Osteoblast (primary cell): ENCODE results near the gene C9. TPM values are rescaled to one million over a fixed set of nuclear protein-coding genes. Genes with fewer than 3 reads are reported as not detected.

Experiments used
- DNase-seq: peaks from one replicate; pipeline ENCODE4 v3.0.0; 2011; ENCODE audit warnings: low spot score, mixed read lengths; ENCODE audit not compliant: insufficient read length; ENCODE audit errors: missing footprints
- H2AFZ ChIP-seq: 2 replicates; pipeline ENCODE4 v1.6.0; 2011; ENCODE audit warnings: mild to moderate bottlenecking, low read length
- H3K27ac ChIP-seq: 2 replicates; pipeline ENCODE4 v1.5.1; 2011; ENCODE audit warnings: mild to moderate bottlenecking, low read depth, low read length, moderate library complexity
- H3K27me3 ChIP-seq: 2 replicates; pipeline ENCODE4 v1.6.0; 2012; ENCODE audit warnings: mild to moderate bottlenecking, control low read depth, inconsistent platforms, low read length, moderate library complexity; ENCODE audit not compliant: insufficient read depth
- H3K36me3 ChIP-seq: 2 replicates; pipeline ENCODE4 v1.5.1; 2011; ENCODE audit warnings: mild to moderate bottlenecking, low read length, control low read depth, moderate library complexity; ENCODE audit not compliant: insufficient read depth
- H3K4me1 ChIP-seq: 2 replicates; pipeline ENCODE4 v1.5.1; 2011; ENCODE audit warnings: mild to moderate bottlenecking, low read length, control low read depth, moderate library complexity; ENCODE audit not compliant: insufficient read depth
- H3K4me2 ChIP-seq: 2 replicates; pipeline ENCODE4 v1.6.0; 2011; ENCODE audit warnings: mild to moderate bottlenecking, low read length; ENCODE audit not compliant: insufficient read depth
- H3K4me3 ChIP-seq: fragments of 200-600 bp; sonication (generic); 3 replicates; pipeline ENCODE4 v1.5.1; 2012; ENCODE audit warnings: mild to moderate bottlenecking, low read length, inconsistent platforms; ENCODE audit not compliant: insufficient read depth
- H3K79me2 ChIP-seq: 2 replicates; pipeline ENCODE4 v1.6.0; 2012; ENCODE audit warnings: mild to moderate bottlenecking, low read length, control low read depth, inconsistent platforms; ENCODE audit not compliant: insufficient read depth
- H3K9me3 ChIP-seq: 2 replicates; pipeline ENCODE4 v1.5.1; 2011; ENCODE audit warnings: low read depth, low read length, control low read depth
- H4K20me1 ChIP-seq: 2 replicates; pipeline ENCODE4 v1.6.0; 2012; ENCODE audit warnings: mild to moderate bottlenecking, low read length, control low read depth; ENCODE audit not compliant: insufficient read depth
- CTCF ChIP-seq: IDR thresholded peaks from 2 replicates; pipeline ENCODE4 v1.5.1; 2011; ENCODE audit warnings: mild to moderate bottlenecking, low read depth, low read length, moderate library complexity; ENCODE audit errors: extremely low read depth
- total RNA-seq: library from RNA; depleted of rRNA; stranded (reverse); fragments of >200 nt; gene quantifications from 2 replicates; pipeline ENCODE4 v1.2.3, GENCODE V29; 2012

C9 gene
- total RNA-seq, 1 donor: 0.36 TPM

- Histone ChIP-seq H3K9me3 (no peaks in the 10 kb centered on the region), H4K20me1 (no peaks in the 10 kb centered on the region), H3K27ac (no peak overlapping the region), H3K36me3 (no peaks in the 10 kb centered on the region), H2AFZ (no peak overlapping the region), H3K4me2 (no peak overlapping the region), H3K4me1 (peaks cover 9% of the 10 kb centered on the region), H3K4me3 (no peak overlapping the region), H3K79me2 (no peaks in the 10 kb centered on the region), H3K27me3 (no peaks in the 10 kb centered on the region)
- DNase-seq: no peak
- no peak for TF ChIP-seq CTCF
These were observed 106.7 kb downstream of the C9 start for GRCh38 chr5:39257554-39257953.

DNA sequence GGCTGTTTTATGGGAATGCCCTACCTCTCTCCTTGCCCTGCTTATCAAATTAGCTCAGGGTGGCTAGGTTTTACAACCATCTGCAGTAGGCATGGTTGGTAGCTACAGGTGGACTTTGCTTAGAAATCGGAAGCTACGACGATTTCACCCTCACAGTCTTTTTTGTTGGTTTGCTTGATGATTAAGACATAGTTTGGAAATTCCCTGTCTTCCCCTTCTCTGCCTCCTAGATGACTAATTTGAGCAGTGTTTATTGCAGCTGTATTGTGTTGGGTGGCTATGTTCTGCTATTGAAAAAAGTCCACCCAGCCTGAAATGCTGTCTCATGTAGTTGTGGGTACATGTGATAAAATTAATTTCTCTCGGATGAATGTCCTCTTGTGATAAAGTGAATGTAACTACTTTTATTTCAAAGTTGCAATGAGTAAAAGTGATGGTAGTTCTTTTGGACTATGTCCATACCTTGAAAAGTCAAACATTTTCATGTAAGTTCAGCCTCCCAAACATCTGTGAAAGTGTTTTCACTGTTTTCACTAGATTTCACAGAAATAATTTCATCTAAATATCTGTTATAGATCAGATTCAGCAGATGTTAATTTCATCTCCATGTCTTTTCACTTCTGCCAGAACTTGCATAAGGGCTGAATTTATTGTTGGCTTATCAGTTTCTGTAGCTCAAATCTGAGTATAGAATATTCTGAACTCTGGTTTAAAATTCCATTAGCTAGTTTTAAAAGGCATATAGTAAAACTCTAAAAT, 107.6 kb downstream of the C9 start:
- no peaks in the 10 kb centered on the region for H3K9me3 ChIP-seq
- peak overlapping the region; percentile 84 for H3K4me2 ChIP-seq
- no peaks in the 10 kb centered on the region for H3K79me2 ChIP-seq
- no peak overlapping the region for H3K27ac ChIP-seq
- no peaks in the 10 kb centered on the region for H3K36me3 ChIP-seq
- no peak overlapping the region for H2AFZ ChIP-seq
- TF ChIP-seq CTCF: no peak
- peak; percentile 80 for DNase-seq
- peaks cover 9% of the 10 kb centered on the region for H3K4me1 ChIP-seq
- H3K4me3 ChIP-seq: peak overlapping the region; percentile 56
- H3K27me3 ChIP-seq: no peaks in the 10 kb centered on the region
- H4K20me1 ChIP-seq: no peaks in the 10 kb centered on the region

DNA sequence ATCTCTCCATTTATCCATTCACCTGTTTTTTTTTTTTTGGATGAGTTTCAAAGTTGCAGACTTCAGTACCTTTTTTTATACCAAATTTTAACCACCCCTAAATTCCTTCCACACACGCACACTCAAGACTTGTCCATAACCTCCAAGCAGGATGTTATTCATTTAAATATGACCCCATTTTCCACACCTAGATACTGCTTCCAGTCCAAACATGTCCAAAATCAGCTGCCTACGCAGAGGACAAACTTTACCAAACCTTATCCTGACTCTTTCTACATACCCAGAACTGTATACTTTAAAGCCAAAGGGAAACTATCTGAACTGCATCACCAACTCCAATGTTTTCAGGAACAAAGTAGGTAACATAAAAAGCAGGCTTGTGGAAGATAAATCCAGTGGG, 108.9 kb downstream of the C9 start:
- Histone ChIP-seq H2AFZ (no peak overlapping the region), H3K27me3 (no peaks in the 10 kb centered on the region), H4K20me1 (no peaks in the 10 kb centered on the region), H3K79me2 (no peaks in the 10 kb centered on the region), H3K4me3 (no peak overlapping the region), H3K36me3 (no peaks in the 10 kb centered on the region), H3K4me2 (no peak overlapping the region), H3K4me1 (peaks cover 9% of the 10 kb centered on the region), H3K27ac (no peak overlapping the region), H3K9me3 (no peaks in the 10 kb centered on the region)
- no peak for DNase-seq
- no peak for TF ChIP-seq CTCF

DNA sequence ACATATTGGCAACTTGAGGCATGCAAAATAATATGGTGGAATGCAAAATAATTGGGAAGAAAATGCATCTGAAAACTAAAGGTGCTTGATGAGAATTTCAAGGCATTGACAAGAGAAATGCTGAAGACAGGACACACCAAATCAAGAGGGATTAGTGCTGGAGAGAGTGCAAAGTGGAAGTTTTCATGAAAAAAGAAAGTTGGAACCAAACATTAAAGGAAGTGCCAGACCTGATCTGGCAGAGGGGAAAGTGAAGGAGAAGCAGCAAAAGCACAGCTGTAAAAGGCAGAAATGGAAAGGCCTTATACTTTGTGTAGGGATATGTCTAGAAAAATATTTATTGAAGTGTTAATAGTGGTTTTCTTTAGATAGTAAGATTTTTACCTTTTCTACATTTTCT, 109.6 kb downstream of the C9 start:
- Histone ChIP-seq H3K4me2 (no peak overlapping the region), H2AFZ (no peak overlapping the region), H3K27ac (no peak overlapping the region), H4K20me1 (no peaks in the 10 kb centered on the region), H3K27me3 (no peaks in the 10 kb centered on the region), H3K9me3 (no peaks in the 10 kb centered on the region), H3K36me3 (no peaks in the 10 kb centered on the region), H3K79me2 (no peaks in the 10 kb centered on the region), H3K4me1 (peaks cover 9% of the 10 kb centered on the region), H3K4me3 (no peak overlapping the region)
- TF ChIP-seq CTCF: no peak
- DNase-seq: no peak
